AG20443 (cell line): ENCODE data around the gene INSL3.
"Not testable (repeated sequence)": the region's sequence is repeated elsewhere in the genome, so short reads cannot be mapped to it uniquely, and the experiment has no call there.

Experiments used
- DNase-seq: peaks from one replicate; pipeline ENCODE4 v3.0.0; 2012; ENCODE audit warnings: low spot score, mixed read lengths

Gene INSL3

DNA sequence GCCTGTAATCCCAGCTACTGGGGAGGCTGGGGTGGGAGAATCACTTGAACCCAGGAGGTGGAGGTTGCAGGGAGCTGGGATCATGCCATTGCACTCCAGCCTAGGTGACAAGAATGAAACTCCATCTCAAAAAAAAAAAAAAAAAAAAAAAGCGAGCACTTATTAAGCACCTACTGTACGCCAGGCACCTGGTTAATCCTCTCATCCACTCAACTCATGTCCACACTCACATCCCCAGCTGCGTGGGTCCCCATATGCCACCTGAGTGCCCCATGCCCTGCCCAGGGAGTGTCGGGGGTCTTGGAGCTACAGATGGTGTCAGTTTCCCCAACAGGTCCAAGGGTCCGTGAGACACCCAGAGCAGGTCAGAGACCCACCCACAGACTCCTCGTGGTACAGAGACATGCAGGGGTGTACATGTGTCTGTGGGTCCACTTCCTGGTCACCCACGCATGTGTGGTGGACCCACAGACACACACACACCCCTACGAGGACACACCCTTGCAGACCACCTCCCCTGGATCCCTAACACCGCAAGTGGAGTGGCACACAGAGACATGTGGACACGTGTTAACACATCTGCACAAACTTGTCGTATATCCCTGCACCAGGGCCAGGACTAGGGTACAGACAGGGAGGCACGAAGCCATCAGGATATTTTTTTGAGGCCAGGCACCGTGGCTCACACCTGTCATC is 3.5 kb downstream of the INSL3 start:
- no peak for DNase-seq

DNA sequence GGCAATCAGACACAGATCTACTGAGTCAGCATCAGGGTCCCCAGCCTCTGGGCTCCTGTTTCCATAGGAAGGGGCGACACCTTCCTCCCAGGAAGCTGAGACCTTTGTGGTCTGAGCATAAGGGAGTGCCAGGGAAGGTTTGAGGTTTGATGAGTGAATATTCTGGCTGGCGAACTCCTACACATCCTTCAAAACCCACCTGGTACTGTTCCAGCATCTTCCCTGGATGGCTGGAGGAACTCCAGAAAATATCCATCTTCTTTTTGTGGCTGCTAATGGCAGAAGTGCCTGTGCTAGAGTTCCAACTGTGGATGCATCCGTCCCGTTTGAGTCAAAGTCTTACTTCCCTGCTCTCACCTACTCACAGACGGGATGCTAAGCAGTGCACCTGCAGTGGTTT is 9.2 kb downstream of the INSL3 start:
- no peak for DNase-seq

DNA sequence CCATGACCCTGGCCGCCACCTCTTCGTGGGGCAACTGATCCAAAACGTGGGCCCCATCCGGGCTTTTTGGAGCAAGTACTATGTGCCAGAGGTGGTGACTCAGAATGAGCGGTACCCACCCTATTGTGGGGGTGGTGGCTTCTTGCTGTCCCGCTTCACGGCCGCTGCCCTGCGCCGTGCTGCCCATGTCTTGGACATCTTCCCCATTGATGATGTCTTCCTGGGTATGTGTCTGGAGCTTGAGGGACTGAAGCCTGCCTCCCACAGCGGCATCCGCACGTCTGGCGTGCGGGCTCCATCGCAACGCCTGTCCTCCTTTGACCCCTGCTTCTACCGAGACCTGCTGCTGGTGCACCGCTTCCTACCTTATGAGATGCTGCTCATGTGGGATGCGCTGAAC is 9.6 kb downstream of the INSL3 start:
- DNase-seq: no peak

GRCh38 chr19:17811103-17811502 is 10.2 kb downstream of the INSL3 start:
- DNase-seq: no peak

- no peak for DNase-seq
Measured at GRCh38 chr19:17807731-17808316, 13.5 kb downstream of the INSL3 start.

DNA sequence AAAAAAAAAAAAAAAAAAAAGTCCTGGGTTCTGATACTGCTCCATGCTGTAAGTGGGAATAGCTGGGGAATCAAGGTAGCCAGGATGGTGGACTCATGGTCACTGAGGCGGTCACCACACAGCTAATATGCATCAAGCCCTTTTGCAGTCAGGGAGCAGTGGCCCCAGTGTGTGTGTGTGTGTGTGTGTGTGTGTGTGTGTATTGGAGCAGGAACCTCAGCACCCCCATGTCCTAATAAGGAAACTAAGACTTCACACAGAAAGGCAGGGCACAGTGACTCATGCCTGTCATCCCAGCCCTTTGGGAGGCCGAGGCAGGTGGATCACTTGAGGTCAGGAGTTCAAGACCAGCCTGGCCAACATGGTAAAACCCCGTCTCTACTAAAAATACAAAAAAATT is 14.4 kb downstream of the INSL3 start:
- DNase-seq: no peak

DNA sequence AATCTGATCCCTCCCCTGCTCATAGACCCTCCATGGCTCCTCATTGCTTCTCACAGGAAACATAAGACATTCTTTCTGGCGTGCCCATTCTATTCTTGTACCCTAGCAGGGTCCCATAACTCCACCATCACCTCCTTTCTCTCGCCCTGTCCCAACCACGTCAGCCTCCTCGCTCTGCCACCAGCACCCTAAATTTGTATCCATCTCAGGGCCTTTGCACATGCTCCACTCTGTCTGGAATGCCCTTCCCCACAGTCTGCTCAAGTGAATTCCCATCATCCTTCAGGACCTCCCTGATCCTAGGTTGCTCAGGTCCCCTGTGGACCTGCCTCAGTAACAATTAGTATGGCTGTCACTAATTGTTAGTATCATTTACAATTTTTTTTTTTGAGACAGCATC is 15.9 kb downstream of the INSL3 start:
- no peak for DNase-seq

DNA sequence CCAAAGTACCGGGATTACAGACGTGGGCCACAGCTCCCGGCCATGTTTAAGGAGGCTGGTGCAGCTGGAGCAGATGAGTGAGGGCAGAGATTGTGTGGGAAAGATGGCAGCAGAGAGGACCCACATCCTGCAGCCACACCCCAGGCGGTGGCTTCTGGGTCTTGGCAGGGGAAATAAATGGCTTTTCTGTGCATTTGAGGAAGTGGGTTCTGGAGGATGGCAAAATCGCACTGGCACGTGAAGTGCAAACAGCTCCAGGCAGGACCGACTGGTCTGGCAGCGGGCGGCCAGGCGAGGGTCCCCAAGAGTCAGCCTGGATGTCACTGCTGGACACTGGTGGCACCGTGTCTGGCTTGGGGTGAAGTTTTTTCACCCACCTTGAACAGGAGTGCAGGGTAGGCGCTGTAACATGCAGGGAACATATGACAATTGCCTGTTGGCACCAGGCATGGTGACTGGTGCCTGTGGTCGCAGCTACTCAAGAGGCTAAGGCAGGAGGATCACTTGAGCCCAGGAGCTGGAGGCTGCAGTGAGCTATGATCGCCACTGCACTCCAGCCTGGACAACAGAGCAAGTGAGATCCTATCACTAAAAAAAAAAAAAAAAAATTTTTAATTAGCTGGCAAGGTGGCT is 17.9 kb downstream of the INSL3 start:
- DNase-seq: no peak

DNA sequence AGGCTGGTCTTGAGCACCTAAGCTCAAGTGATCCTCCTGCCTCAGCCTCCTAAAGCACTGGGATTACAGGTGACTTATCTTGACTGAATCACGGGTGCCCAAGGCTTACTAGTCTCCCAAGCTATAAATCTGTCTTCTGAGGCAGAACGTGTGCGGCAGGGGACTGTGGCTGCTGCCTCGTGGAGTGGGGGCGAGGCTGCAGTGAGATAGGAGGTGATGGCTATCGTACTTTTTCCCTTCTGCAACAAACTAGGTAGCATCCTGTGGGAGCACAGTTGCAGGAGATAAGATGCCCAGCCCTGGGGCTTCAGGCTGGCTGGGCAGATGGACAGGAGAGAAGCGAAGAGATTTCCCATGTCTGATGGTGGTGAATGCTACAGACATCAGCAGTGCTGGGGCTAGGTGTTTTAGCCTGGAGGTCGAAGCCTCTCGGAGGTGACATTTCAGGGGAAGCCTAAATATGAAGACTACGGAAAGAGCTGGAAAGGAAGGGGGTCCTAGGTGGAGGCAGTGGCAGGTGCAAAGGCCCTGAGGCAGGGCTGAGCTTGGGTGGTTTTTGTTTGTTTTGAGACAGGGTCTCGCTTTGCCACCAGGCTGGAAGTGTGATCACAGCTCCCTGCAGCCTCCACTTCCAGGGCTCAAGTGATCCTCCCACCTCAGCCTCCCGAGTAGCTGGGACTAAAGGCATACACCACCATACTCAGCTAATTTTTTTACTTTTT is 19.0 kb downstream of the INSL3 start:
- no peak for DNase-seq

DNA sequence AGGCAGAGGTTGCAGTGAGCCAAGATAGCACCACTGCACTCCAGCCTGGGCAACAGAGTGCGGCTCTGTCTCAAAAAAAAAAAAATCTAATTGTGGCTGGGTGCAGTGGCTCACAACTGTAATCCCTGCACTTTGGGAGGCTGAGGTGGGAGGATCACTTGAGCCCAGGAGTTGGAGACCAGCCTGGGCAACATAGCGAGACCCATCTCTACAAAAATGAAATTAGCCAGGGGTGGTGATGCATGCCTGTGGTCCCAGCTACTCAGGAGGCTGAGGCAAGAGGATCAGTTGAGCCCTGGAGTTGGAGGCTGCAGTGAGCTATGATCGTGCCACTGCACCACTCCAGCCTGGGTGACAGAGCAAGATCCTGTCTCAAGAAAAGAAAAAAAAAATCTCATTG is 22.7 kb downstream of the INSL3 start:
- not testable (repeated sequence) for DNase-seq

GRCh38 chr19:17797424-17798201 is 23.7 kb downstream of the INSL3 start:
- DNase-seq: peak; percentile 49

GRCh38 chr19:17796838-17797423 is 24.4 kb downstream of the INSL3 start:
- DNase-seq: no peak

DNA sequence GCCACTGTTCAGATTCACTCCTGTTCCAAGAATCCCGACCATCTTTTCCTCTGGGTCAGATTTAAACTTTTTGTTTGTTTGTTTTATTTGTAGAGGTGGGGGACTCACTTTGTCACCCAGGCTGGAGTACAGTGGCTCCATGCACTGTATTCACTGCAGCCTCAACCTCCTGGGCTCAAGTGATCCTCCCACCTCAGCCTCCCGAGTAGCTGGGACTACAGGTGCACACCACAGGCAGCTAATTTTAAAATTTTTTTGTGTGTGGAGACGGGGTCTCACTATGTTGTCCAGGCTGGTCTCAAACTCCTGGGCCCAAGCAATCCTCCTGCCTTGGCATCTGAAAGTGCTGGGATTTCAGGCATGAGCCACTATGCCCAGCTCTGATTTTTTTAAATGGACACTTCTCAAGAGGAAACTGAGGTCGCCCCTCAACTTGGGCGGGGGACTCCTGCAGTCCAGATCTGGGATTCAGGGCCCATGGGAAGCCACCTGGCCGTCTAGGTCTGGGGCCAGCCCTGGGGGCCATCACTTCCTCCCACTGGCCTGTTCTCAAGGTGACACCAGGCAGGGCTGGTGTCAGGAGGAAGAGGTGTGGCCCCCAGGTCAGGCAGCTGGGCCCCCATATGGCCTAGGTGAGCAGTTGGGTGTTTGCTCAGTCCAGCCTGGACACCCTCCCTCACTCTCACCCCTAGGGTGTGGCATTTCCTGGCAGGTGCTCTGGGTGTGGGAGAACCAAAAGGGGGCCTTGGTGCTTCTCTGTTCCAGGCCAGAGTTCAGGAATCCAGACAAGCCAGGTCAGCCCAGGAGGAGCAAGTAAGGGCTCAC is 25.1 kb downstream of the INSL3 start:
- DNase-seq: no peak

GRCh38 chr19:17795495-17795856 is 25.8 kb downstream of the INSL3 start:
- no peak for DNase-seq

DNA sequence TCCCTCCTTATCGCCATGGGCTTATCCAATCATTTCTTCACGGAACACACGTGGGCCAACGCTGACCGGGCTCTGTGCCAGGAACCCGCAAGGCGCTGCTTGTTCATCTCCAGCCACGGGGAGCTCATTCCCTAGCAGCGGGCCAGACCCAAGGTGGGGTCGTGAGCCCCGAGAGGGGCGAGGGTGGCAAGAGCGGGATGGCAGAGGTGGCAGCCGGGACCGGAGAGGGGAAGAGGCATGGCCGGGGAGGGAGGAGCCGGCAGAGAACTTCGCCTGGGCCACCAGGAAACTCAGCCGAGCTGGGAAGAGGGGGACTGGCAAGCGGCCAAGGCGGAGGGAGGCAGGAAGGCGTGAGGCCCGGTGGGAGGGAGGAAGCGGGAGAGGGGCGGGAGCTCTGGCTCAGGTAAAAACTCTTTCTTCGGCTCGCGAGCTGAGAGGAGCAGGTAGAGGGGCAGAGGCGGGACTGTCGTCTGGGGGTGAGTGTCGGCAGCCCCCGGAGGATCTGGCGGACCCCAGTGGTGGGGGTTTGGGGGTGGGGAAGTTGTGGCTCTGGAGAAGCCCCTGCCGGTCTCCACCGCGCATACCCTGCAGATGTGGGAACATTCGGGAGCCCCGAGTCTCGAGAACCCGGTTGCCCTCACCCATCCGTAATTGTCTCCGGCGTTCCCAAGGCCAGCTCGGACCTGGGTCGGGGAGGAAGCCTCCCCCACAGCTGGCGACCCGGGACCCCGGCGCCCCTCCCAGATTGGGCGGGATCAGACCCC is 26.4 kb downstream of the INSL3 start, which contains the start of gene B3GNT3:
Gene B3GNT3 (plus strand): TSS at position 408 of the 764 bp plus-strand sequence. CDS start 12,670 bp downstream, outside the sequence.
- no peak for DNase-seq

GRCh38 chr19:17794412-17794730 is 26.9 kb downstream of the INSL3 start:
- no peak for DNase-seq

DNA sequence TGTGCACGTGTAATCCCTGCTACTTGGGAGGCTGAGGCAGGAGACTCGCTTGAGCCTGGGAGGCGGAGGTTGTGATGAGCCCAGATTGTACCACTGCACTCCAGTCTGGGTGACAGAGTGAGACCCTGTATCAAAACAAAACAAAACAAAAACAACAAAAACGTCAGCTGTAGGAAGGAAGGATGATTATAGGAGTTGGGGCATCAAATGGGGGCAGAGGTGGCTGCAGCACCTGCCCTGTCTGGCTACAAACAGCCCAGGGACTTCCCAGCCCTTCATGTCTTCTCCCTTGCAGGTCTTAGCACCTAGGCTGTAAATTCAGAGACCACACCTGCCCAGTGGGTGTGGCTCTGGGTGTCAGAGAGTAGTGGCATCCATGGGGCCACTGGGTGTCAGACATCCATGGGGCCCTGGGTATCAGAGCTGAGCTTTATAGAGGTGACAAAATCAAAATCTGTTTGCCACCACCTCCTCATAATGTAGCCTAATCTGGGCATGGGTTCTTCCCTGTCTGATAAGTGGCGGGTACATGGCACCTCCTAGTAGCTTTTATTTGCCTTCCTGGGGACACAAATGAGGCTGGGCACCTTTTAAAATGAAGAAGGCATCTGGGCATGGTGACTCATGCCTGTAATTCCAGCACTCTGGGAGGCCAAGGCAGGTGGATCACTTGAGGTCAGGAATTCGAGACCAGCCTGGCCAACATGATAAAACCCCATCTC is 31.1 kb downstream of the INSL3 start:
- no peak for DNase-seq

GRCh38 chr19:17788632-17789031 is 32.7 kb downstream of the INSL3 start:
- no peak for DNase-seq

- no peak for DNase-seq
Measured at GRCh38 chr19:17787274-17787913, 33.9 kb downstream of the INSL3 start.
